Panc1 (cell line): ENCODE results near the gene VARS2. TPM values are rescaled to one million over a fixed set of nuclear protein-coding genes. Genes with fewer than 3 reads are reported as not detected.

ENCODE experiments used
- ATAC-seq: fragments of 200-7000 bp; cut with Tn5 transposase; 2 replicates; pipeline ENCODE4 v1.9.1; 2020; ENCODE audit warnings: mild to moderate bottlenecking, moderate library complexity
- BruUV-seq: library from RNA; stranded (reverse); fragments of 400-500 nt; replicated peaks from 2 replicates; lab custom pipeline; 2021; lab: Mats Ljungman, UMichigan
- CTCF ChIA-PET: fragments of 300-600 bp; sonication (Branson Sonifier 250); formaldehyde crosslinking; loops from one replicate; lab custom pipeline; 2022; ENCODE audit warnings: antibody characterized with exemption; lab: Charles Lee
- POLR2A ChIA-PET: fragments of 300-600 bp; sonication (Branson Sonifier 250); formaldehyde crosslinking; loops from one replicate; lab custom pipeline; 2022; ENCODE audit warnings: antibody characterized with exemption; lab: Charles Lee
- DNase-seq: peaks from one replicate; pipeline ENCODE4 v3.0.0-alpha.2; 2010; ENCODE audit warnings: low read depth, low spot score
- H3K27ac ChIP-seq: 2 replicates; pipeline ENCODE4 v1.5.1; 2011; ENCODE audit warnings: mild to moderate bottlenecking, low read length, inconsistent platforms
- H3K27me3 ChIP-seq: fragments of 200-500 bp; sonication (Bioruptor generic); 2 replicates; pipeline ENCODE4 v1.6.0; 2014; ENCODE audit warnings: low read length, inconsistent platforms; ENCODE audit not compliant: control insufficient read depth, insufficient read depth
- H3K36me3 ChIP-seq: fragments of 200-500 bp; sonication (Bioruptor generic); 2 replicates; pipeline ENCODE4 v1.5.1; 2014; ENCODE audit warnings: inconsistent platforms, mild to moderate bottlenecking, low read length, moderate library complexity; ENCODE audit not compliant: control insufficient read depth, insufficient read depth
- H3K4me1 ChIP-seq: 2 replicates; pipeline ENCODE4 v1.5.1; 2011; ENCODE audit warnings: inconsistent platforms, mild to moderate bottlenecking, low read length, moderate library complexity; ENCODE audit not compliant: control insufficient read depth, insufficient read depth
- H3K4me3 ChIP-seq, 2 experiments: 2 replicates each; pipeline ENCODE4 v1.5.1; 2011 to 2012; ENCODE audit warnings: low read depth in 2 of 2, low read length in 2 of 2, mild to moderate bottlenecking in 2 of 2, inconsistent platforms in 1 of 2, moderate library complexity in 1 of 2
- H3K9me3 ChIP-seq: fragments of 200-500 bp; sonication (Bioruptor generic); 2 replicates; pipeline ENCODE4 v1.5.1; 2014; ENCODE audit warnings: low read depth, mild to moderate bottlenecking, inconsistent platforms, low read length, moderate library complexity; ENCODE audit not compliant: control insufficient read depth, insufficient read depth
- POLR2AphosphoS5 ChIP-seq: IDR thresholded peaks from 2 replicates; pipeline ENCODE4 v1.6.1; 2012; ENCODE audit warnings: mild to moderate bottlenecking, low read depth, low read length, moderate library complexity
- SIN3A ChIP-seq: IDR thresholded peaks from 2 replicates; pipeline ENCODE4 v1.6.1; 2012; ENCODE audit warnings: low read depth, mild to moderate bottlenecking, low read length, moderate library complexity, borderline replicate concordance; ENCODE audit not compliant: insufficient read depth
- TCF7L2 ChIP-seq: IDR thresholded peaks from 2 replicates; pipeline ENCODE4 v1.6.1; 2011; ENCODE audit warnings: mild to moderate bottlenecking, low read depth, low read length, inconsistent platforms
- in situ Hi-C: cut with HindIII; loops from 2 replicates; pipeline ENCODE4 v1.10.0; 2016; ENCODE audit warnings: low sequenced_read_pairs, low pct_unique_long_range_greater_than_20kb
- intact Hi-C: fragments of 100-400 bp; cut with micrococcal nuclease; formaldehyde crosslinking; loops from one replicate; pipeline ENCODE4 v1.10.0; 2022; ENCODE audit not compliant: unreplicated experiment
- total RNA-seq: library from RNA; stranded (reverse); gene quantifications from one replicate; pipeline ENCODE4 v1.2.1, GENCODE V29; 2021; ENCODE audit not compliant: unreplicated experiment
- TF ChIP-seq, protein P1 (sequence below), 2 experiments: IDR thresholded peaks; 2 replicates each; pipeline ENCODE4 v1.6.1; 2011 to 2012; ENCODE audit warnings: low read depth in 2 of 2, control low read depth in 1 of 2, low read length in 1 of 2, mild to moderate bottlenecking in 1 of 2, moderate library complexity in 1 of 2; ENCODE audit not compliant: insufficient read depth in 1 of 2
- TF ChIP-seq, protein P2 (sequence below): fragments of 450-650 bp; IDR thresholded peaks from 2 replicates; pipeline ENCODE4 v1.5.1; 2017; ENCODE audit warnings: mild to moderate bottlenecking

VARS2 gene
- total RNA-seq, 1 experiment from 2014 or later, result 42.7 TPM

DNA sequence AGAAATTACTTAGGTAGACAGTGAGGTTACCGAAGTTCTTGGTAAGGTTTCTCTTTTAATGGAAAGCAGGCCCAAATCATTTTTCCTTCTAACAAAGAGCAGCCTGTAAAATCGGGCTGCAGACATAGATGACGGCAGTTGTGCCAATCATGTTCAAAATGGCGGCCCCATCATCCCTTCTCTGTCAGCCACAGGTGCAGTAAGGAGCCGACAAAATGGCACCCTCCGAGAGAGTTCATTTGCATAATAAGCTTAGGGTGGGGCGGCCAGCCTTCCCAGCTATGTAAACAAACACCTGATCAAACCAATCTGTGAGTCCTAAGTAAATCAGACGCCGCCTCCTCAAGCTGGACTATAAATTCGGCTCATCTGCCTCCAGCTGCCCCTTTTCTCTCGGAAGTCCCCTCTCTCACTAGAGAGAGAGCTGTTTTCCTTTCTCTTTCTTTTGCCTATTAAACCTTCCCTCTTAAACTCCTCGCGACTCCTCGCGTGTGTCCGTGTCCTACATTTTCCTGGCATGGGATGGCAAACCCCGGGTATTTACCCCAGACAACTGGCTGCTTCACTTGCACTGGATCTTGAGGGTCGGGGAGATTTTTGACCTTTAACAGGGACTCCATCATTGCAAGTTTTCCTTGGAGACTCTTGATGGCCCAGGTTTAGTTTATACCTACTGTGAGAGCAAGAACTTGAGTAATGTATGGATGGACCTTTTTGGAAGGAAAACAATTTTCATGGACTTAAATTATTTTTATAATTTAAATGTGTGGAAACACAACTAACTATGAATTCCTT lies 38.6 kb upstream of the VARS2 start:
- no peaks in the 10 kb centered on the region for H3K36me3 ChIP-seq
- intact Hi-C loops, result loop anchor here (5.0 kb wide), 2 partner anchors 148 to 198 kb away; no protein-coding TSS in a partner anchor
- no peak overlapping the region for H3K4me3 ChIP-seq
- no peaks in the 10 kb centered on the region; the same call in 1 of the 2 replicates for H3K9me3 ChIP-seq
- CTCF ChIA-PET, result no interaction called here
- ATAC-seq, result no peak
- H3K27me3 ChIP-seq, result no peaks in the 10 kb centered on the region
- no peak for DNase-seq
- BruUV-seq, result no TSS peak
- POLR2A ChIA-PET, result no interaction called here
- peaks cover 13% of the 10 kb centered on the region; the same call in 1 of the 2 replicates for H3K4me1 ChIP-seq
- peak overlapping the region; percentile 51; the same call in 1 of the 2 replicates for H3K27ac ChIP-seq
- TF ChIP-seq TCF7L2, result no peak
- no peak for TF ChIP-seq POLR2AphosphoS5
- TF ChIP-seq, protein P1, sequence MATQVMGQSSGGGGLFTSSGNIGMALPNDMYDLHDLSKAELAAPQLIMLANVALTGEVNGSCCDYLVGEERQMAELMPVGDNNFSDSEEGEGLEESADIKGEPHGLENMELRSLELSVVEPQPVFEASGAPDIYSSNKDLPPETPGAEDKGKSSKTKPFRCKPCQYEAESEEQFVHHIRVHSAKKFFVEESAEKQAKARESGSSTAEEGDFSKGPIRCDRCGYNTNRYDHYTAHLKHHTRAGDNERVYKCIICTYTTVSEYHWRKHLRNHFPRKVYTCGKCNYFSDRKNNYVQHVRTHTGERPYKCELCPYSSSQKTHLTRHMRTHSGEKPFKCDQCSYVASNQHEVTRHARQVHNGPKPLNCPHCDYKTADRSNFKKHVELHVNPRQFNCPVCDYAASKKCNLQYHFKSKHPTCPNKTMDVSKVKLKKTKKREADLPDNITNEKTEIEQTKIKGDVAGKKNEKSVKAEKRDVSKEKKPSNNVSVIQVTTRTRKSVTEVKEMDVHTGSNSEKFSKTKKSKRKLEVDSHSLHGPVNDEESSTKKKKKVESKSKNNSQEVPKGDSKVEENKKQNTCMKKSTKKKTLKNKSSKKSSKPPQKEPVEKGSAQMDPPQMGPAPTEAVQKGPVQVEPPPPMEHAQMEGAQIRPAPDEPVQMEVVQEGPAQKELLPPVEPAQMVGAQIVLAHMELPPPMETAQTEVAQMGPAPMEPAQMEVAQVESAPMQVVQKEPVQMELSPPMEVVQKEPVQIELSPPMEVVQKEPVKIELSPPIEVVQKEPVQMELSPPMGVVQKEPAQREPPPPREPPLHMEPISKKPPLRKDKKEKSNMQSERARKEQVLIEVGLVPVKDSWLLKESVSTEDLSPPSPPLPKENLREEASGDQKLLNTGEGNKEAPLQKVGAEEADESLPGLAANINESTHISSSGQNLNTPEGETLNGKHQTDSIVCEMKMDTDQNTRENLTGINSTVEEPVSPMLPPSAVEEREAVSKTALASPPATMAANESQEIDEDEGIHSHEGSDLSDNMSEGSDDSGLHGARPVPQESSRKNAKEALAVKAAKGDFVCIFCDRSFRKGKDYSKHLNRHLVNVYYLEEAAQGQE (IDR thresholded peaks at IDR 0.05; ENCODE audit: insufficient read depth in 1 of 2, low read depth in 2 of 2, low read length in 1 of 2), result no peak
- TF ChIP-seq SIN3A, result no peak
- TF ChIP-seq, protein P2, sequence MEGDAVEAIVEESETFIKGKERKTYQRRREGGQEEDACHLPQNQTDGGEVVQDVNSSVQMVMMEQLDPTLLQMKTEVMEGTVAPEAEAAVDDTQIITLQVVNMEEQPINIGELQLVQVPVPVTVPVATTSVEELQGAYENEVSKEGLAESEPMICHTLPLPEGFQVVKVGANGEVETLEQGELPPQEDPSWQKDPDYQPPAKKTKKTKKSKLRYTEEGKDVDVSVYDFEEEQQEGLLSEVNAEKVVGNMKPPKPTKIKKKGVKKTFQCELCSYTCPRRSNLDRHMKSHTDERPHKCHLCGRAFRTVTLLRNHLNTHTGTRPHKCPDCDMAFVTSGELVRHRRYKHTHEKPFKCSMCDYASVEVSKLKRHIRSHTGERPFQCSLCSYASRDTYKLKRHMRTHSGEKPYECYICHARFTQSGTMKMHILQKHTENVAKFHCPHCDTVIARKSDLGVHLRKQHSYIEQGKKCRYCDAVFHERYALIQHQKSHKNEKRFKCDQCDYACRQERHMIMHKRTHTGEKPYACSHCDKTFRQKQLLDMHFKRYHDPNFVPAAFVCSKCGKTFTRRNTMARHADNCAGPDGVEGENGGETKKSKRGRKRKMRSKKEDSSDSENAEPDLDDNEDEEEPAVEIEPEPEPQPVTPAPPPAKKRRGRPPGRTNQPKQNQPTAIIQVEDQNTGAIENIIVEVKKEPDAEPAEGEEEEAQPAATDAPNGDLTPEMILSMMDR, result no peak
- in situ Hi-C loops, result no loop called here

DNA sequence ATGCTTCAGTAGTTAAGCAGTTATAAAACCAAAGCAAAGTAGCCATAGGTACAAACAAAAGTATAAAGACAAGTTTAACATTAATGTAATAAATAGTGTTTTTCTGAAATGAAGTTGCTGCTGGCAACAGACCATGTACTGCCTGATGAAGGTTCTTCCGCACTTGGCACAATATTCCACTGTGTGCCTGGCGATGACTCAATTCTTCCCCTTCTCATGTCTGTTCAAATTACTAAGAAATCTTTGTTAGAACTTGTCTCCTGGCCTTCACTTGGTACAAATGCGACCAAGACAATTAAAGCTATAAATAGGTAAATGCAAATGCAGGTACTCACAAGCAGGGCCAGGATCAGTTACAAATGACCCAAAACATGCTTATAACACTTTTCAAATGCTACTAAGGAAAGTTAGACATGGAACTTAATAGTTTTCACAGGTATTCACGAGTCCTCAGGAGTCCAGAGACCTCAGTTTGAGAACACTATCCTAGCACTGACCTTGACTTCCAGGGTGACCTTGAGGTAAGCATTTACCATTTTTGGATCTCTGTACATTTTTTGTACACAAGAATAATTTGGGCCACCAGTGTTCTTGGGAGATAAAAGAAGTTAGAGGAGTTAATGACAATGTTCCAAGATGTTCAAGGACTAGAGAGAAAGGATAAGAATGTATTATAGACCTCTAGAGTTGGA lies 37.9 kb upstream of the VARS2 start:
- POLR2A ChIA-PET, result no interaction called here
- CTCF ChIA-PET, result interaction anchor here (0.8 kb wide), 1 partner anchor 48 kb away, joined by 4 read pairs; no protein-coding TSS in a partner anchor
- Histone ChIP-seq H3K4me3 (no peak overlapping the region), H3K36me3 (no peaks in the 10 kb centered on the region), H3K27me3 (no peaks in the 10 kb centered on the region), H3K4me1 (peaks cover 13% of the 10 kb centered on the region; the same call in 1 of the 2 replicates), H3K9me3 (no peaks in the 10 kb centered on the region; the same call in 1 of the 2 replicates), H3K27ac (peak overlapping the region; percentile 51; the same call in 1 of the 2 replicates)
- TF ChIP-seq POLR2AphosphoS5, result no peak
- TF ChIP-seq, protein P1 (IDR thresholded peaks at IDR 0.05; ENCODE audit: insufficient read depth in 1 of 2, low read depth in 2 of 2, low read length in 1 of 2), result no peak
- no peak for TF ChIP-seq SIN3A
- no peak for TF ChIP-seq TCF7L2
- TF ChIP-seq, protein P2, result no peak
- intact Hi-C loops, result loop anchor here (5.0 kb wide), 2 partner anchors 149 to 199 kb away; no protein-coding TSS in a partner anchor
- DNase-seq (no peak), ATAC-seq (no peak)
- BruUV-seq, result no TSS peak
- in situ Hi-C loops, result no loop called here
